ENCODE measurements around the gene ATP13A1. TPM values are rescaled to one million over a fixed set of nuclear protein-coding genes. Genes with fewer than 3 reads are reported as not detected.

ATP13A1 gene
- total RNA-seq, 1 donor from 2014 or later, result 92.7 TPM

DNA sequence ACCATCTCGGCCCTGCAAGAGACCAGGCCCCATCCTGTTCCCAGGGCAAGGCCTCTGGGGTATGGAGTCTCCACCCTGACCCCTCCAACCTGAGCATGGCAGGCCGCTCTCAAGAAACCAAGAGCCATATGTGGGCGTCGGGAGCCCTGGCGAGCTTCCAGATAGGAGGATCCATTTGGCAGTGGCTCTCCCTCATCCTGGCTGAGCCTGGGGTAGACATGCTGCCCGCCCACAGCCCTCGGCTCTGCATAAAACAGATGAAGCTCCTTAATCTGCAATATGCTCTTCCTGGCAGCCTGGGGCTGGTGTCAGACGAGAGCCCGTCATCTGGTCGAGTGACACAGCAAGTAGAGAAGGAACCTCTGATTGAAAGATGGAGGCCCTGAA is 6.1 kb downstream of the ATP13A1 start:
- Mint-ChIP-seq H3K27ac (ENCODE audit: unreplicated experiment) (no peak overlapping the region), H3K4me1 (ENCODE audit: low read depth, unreplicated experiment) (peaks cover 13% of the 10 kb centered on the region), H3K9me3 (ENCODE audit: unreplicated experiment) (peaks cover 8% of the 10 kb centered on the region), H3K27me3 (ENCODE audit: unreplicated experiment) (peaks cover 10% of the 10 kb centered on the region), H3K36me3 (ENCODE audit: unreplicated experiment) (no peaks in the 10 kb centered on the region), H3K4me3 (ENCODE audit: unreplicated experiment) (no peak overlapping the region)
- TF ChIP-seq, protein P1, sequence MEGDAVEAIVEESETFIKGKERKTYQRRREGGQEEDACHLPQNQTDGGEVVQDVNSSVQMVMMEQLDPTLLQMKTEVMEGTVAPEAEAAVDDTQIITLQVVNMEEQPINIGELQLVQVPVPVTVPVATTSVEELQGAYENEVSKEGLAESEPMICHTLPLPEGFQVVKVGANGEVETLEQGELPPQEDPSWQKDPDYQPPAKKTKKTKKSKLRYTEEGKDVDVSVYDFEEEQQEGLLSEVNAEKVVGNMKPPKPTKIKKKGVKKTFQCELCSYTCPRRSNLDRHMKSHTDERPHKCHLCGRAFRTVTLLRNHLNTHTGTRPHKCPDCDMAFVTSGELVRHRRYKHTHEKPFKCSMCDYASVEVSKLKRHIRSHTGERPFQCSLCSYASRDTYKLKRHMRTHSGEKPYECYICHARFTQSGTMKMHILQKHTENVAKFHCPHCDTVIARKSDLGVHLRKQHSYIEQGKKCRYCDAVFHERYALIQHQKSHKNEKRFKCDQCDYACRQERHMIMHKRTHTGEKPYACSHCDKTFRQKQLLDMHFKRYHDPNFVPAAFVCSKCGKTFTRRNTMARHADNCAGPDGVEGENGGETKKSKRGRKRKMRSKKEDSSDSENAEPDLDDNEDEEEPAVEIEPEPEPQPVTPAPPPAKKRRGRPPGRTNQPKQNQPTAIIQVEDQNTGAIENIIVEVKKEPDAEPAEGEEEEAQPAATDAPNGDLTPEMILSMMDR (IDR thresholded peaks at IDR 0.05; ENCODE audit: partially characterized antibody, unreplicated experiment), result no peak
- no peak for DNase-seq

- Mint-ChIP-seq H3K27me3 (ENCODE audit: unreplicated experiment) (peaks cover 12% of the 10 kb centered on the region), H3K27ac (ENCODE audit: unreplicated experiment) (peak overlapping the region; percentile 38), H3K4me1 (ENCODE audit: low read depth, unreplicated experiment) (peaks cover 7% of the 10 kb centered on the region), H3K4me3 (ENCODE audit: unreplicated experiment) (no peak overlapping the region), H3K9me3 (ENCODE audit: unreplicated experiment) (peaks cover 7% of the 10 kb centered on the region), H3K36me3 (ENCODE audit: unreplicated experiment) (no peaks in the 10 kb centered on the region)
- no peak for DNase-seq
- TF ChIP-seq, protein P1 (IDR thresholded peaks at IDR 0.05; ENCODE audit: partially characterized antibody, unreplicated experiment), result no peak
These were observed 6.8 kb downstream of the ATP13A1 start for GRCh38 chr19:19656451-19657396.

DNA sequence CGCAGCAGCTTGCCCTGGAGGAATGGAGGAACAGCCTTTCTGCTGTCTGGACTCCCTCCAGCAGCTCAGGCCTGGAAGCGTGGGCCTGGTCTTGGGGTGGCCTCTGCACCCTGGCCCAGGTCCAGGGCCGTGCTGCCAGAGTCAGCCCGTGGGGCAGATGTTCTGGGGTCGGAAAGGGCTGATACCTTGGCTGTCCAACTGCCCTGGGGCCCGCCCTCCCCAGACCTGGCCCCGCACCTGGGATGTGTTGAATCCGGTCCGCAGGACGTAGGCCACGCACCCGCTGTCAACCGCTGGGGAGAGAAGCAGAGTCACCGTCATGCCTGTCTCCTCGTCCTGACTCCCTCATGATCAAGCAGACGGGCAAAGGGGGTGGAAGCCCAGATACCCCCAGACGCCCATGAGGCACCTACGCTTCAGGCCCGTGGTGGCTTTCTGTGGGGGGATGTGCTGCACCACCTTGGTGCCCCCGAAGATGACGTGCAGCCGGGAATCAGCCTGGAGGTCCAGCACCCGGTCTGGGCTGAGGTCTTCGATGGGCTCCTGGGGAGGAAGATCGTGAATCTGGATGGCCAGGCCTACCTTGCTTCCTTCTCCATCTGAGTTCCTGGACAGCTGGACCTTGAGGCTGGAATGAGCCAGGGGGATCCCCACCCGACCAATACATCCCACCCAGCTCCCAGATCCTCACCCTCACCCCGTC is 7.7 kb downstream of the ATP13A1 start:
- H3K4me3 Mint-ChIP-seq (ENCODE audit: unreplicated experiment), result no peak overlapping the region
- no peak for DNase-seq
- H3K27ac Mint-ChIP-seq (ENCODE audit: unreplicated experiment), result no peak overlapping the region
- peaks cover 7% of the 10 kb centered on the region for H3K9me3 Mint-ChIP-seq (ENCODE audit: unreplicated experiment)
- TF ChIP-seq, protein P1 (IDR thresholded peaks at IDR 0.05; ENCODE audit: partially characterized antibody, unreplicated experiment), result no peak
- H3K4me1 Mint-ChIP-seq (ENCODE audit: low read depth, unreplicated experiment), result no peaks in the 10 kb centered on the region
- peaks cover 6% of the 10 kb centered on the region for H3K27me3 Mint-ChIP-seq (ENCODE audit: unreplicated experiment)
- H3K36me3 Mint-ChIP-seq (ENCODE audit: unreplicated experiment), result no peaks in the 10 kb centered on the region

- Mint-ChIP-seq H3K27ac (ENCODE audit: unreplicated experiment) (no peak overlapping the region), H3K27me3 (ENCODE audit: unreplicated experiment) (peaks cover 6% of the 10 kb centered on the region), H3K9me3 (ENCODE audit: unreplicated experiment) (peaks cover 7% of the 10 kb centered on the region), H3K4me1 (ENCODE audit: low read depth, unreplicated experiment) (no peaks in the 10 kb centered on the region), H3K4me3 (ENCODE audit: unreplicated experiment) (no peak overlapping the region), H3K36me3 (ENCODE audit: unreplicated experiment) (no peaks in the 10 kb centered on the region)
- DNase-seq, result no peak
- TF ChIP-seq, protein P1 (IDR thresholded peaks at IDR 0.05; ENCODE audit: partially characterized antibody, unreplicated experiment), result no peak
These were observed 8.4 kb downstream of the ATP13A1 start for GRCh38 chr19:19655051-19655594.

Measured in glutamatergic neuron (in vitro differentiated cells).